Thyroid gland (tissue), 4 donors: ENCODE measurements around the gene SGCD. TPM values are rescaled to one million over a fixed set of nuclear protein-coding genes. Genes with fewer than 3 reads are reported as not detected.

ENCODE experiments used
- DNase-seq, 2 donors: peaks; one replicate each; pipeline ENCODE4 v3.0.0-alpha.2; 2019
- H3K27ac ChIP-seq, 3 donors: fragments of 200-600 bp; sonication (generic); 1 replicate in 2 of 3; 2 replicates in 1 of 3; pipeline ENCODE4 v1.5.1; 2016 to 2019; ENCODE audit warnings: mild to moderate bottlenecking in 1 of 3, moderate library complexity in 1 of 3
- H3K27me3 ChIP-seq: fragments of 200-600 bp; sonication (generic); one replicate; pipeline ENCODE4 v1.5.1; 2019
- H3K36me3 ChIP-seq, 2 donors: fragments of 200-600 bp; sonication (generic); one replicate each; pipeline ENCODE4 v1.5.1; 2016 to 2019
- H3K4me1 ChIP-seq, 2 donors: fragments of 200-600 bp; sonication (generic); one replicate each; pipeline ENCODE4 v1.5.1; 2017 to 2019
- H3K4me3 ChIP-seq, 3 donors: fragments of 200-600 bp; sonication (generic); replicated peaks in 1 of 3; 1 replicate in 2 of 3; 2 replicates in 1 of 3; pipeline ENCODE4 v1.5.1; 2016; ENCODE audit warnings: mild to moderate bottlenecking in 1 of 3
- H3K9me3 ChIP-seq: fragments of 200-600 bp; sonication (generic); one replicate; pipeline ENCODE4 v1.5.1; 2017
- CTCF ChIP-seq, 6 experiments: fragments of 200-600 bp in 3 of 6; fragments of 450-650 bp in 3 of 6; sonication (generic) in 3 of 6; IDR thresholded peaks; one replicate each; pipeline ENCODE4 v1.5.1; 2016 to 2019; ENCODE audit warnings: antibody characterized with exemption in 6 of 6, mild to moderate bottlenecking in 2 of 6, inconsistent platforms in 1 of 6, moderate library complexity in 1 of 6
- POLR2A ChIP-seq, 2 donors: fragments of 450-650 bp; IDR thresholded peaks; one replicate each; pipeline ENCODE4 v1.6.1; 2017; ENCODE audit warnings: antibody characterized with exemption in 2 of 2, mild to moderate bottlenecking in 2 of 2, moderate library complexity in 1 of 2
- WGBS, 2 donors: methylation state at CpG; one replicate each; pipeline ENCODE4 v1.1.5; 2017; 5-methylcytosine and 5-hydroxymethylcytosine counted together
- intact Hi-C: fragments of 100-400 bp; cut with DNase I; formaldehyde crosslinking; loops from one replicate; pipeline ENCODE4 v1.15.1; 2023
- total RNA-seq, 4 donors: library from RNA; depleted of rRNA; stranded (reverse); fragments of >200 nt; gene quantifications; one replicate each; pipeline ENCODE4 v1.2.3, GENCODE V29; 2016

The SGCD gene
- total RNA-seq, 4 donors from 2014 or later: 7.4 to 20.1 (median 9.2) TPM

DNA sequence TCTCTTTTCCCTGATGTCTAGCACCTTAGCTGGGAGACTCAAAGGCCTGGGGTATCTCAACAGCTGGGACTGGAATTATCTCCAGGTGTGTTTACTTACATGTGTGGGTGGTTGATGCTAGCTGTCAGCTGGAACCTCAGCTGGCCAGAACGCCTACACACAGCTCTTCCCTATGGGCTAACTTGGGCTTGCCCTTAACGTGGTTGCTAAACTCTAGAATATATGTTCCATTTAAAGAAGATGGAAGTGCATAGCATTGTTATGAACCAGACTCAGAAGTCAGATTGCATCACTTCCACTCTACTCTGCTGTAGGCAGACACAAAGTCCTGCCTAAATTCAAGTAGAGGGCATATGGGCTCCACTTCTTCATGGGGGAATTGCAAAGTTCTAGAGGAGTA lies 29.3 kb downstream of the SGCD start:
- no peaks in the 10 kb centered on the region for H3K4me1 ChIP-seq
- WGBS, 2 donors: 74 to 85% methylated on average over 2 of the region's 2 CpGs
- H3K27ac ChIP-seq: no peak overlapping the region
- no peak for DNase-seq
- TF ChIP-seq POLR2A (IDR thresholded peaks at IDR 0.05) (no peak), CTCF (IDR thresholded peaks at IDR 0.05) (no peak)
- H3K4me3 ChIP-seq: no peak overlapping the region
- H3K36me3 ChIP-seq: no peaks in the 10 kb centered on the region
- no peaks in the 10 kb centered on the region for H3K27me3 ChIP-seq
- intact Hi-C loops: no loop called here
- no peaks in the 10 kb centered on the region for H3K9me3 ChIP-seq

DNA sequence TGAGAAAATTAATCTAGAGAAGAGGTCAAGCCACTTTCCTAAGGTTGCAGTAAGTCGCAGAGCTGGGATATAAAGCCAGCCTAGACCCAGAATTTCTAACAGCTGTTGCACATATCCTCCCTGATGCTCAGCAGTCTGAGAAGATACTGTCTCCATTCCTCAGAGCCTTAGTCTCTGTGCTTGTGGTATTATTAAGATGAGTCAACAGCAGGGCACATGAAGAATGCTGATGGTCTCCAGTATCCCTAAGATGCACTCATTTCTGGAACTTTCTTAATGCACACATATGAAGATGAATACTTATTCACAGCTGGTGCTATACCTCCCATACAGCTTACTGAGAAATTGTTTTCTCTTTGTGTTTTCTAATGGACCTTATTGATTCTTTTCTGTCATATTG lies 32.5 kb downstream of the SGCD start:
- Histone ChIP-seq H3K36me3 (no peaks in the 10 kb centered on the region), H3K27me3 (no peaks in the 10 kb centered on the region), H3K9me3 (no peaks in the 10 kb centered on the region), H3K27ac (no peak overlapping the region), H3K4me3 (no peak overlapping the region), H3K4me1 (no peaks in the 10 kb centered on the region)
- DNase-seq: no peak
- intact Hi-C loops: no loop called here
- TF ChIP-seq POLR2A (IDR thresholded peaks at IDR 0.05) (no peak), CTCF (IDR thresholded peaks at IDR 0.05) (no peak)
- WGBS, 2 donors: 84% methylated on average over 1 of the region's 1 CpG

- no peaks in the 10 kb centered on the region for H3K9me3 ChIP-seq
- no peak overlapping the region for H3K27ac ChIP-seq
- WGBS, 2 donors: 90% methylated on average over 3 of the region's 3 CpGs
- TF ChIP-seq POLR2A (IDR thresholded peaks at IDR 0.05) (no peak), CTCF (IDR thresholded peaks at IDR 0.05) (no peak)
- no peak for DNase-seq
- H3K27me3 ChIP-seq: no peaks in the 10 kb centered on the region
- H3K4me3 ChIP-seq: no peak overlapping the region
- intact Hi-C loops: no loop called here
- H3K4me1 ChIP-seq: no peaks in the 10 kb centered on the region
- H3K36me3 ChIP-seq: no peaks in the 10 kb centered on the region
Observed at GRCh38 chr5:156361436-156362109, 34.6 kb downstream of the SGCD start.

GRCh38 chr5:156363861-156364260 lies 36.9 kb downstream of the SGCD start:
- TF ChIP-seq CTCF (IDR thresholded peaks at IDR 0.05) (no peak), POLR2A (IDR thresholded peaks at IDR 0.05) (no peak)
- Histone ChIP-seq H3K9me3 (no peaks in the 10 kb centered on the region), H3K4me1 (no peaks in the 10 kb centered on the region), H3K27me3 (no peaks in the 10 kb centered on the region), H3K36me3 (no peaks in the 10 kb centered on the region), H3K4me3 (no peak overlapping the region), H3K27ac (no peak overlapping the region)
- intact Hi-C loops: no loop called here
- no peak for DNase-seq
- 95 to 96% methylated on average over 2 of the region's 2 CpGs for WGBS, 2 donors

- TF ChIP-seq CTCF (IDR thresholded peaks at IDR 0.05) (no peak), POLR2A (IDR thresholded peaks at IDR 0.05) (no peak)
- Histone ChIP-seq H3K9me3 (no peaks in the 10 kb centered on the region), H3K36me3 (no peaks in the 10 kb centered on the region), H3K4me3 (no peak overlapping the region), H3K4me1 (no peaks in the 10 kb centered on the region), H3K27ac (no peak overlapping the region), H3K27me3 (no peaks in the 10 kb centered on the region)
- intact Hi-C loops: no loop called here
- DNase-seq: no peak
Observed at GRCh38 chr5:156366521-156366920, 39.6 kb downstream of the SGCD start.
